ENCODE data around the gene ZNF462.
"Not testable (repeated sequence)": the region's sequence is repeated elsewhere in the genome, so short reads cannot be mapped to it uniquely, and the experiment has no call there.

The ZNF462 gene

GRCh38 chr9:106969696-106970095 lies 106.7 kb downstream of the ZNF462 start:
- DNase-seq, result no peak

GRCh38 chr9:106970219-106970975 lies 107.4 kb downstream of the ZNF462 start:
- no peak for DNase-seq

GRCh38 chr9:106970976-106971457 lies 108.1 kb downstream of the ZNF462 start:
- no peak for DNase-seq

- DNase-seq, result no peak
These were observed 109.1 kb downstream of the ZNF462 start for GRCh38 chr9:106972082-106972481.

GRCh38 chr9:106974341-106974740 lies 111.4 kb downstream of the ZNF462 start:
- DNase-seq, result no peak

- DNase-seq, result no peak
These were observed 113.8 kb downstream of the ZNF462 start for GRCh38 chr9:106976772-106977171.

GRCh38 chr9:106980551-106981101 lies 117.7 kb downstream of the ZNF462 start:
- no peak for DNase-seq

- no peak for DNase-seq
These were observed 118.7 kb downstream of the ZNF462 start for GRCh38 chr9:106981396-106982287.

- DNase-seq, result no peak
These were observed 119.7 kb downstream of the ZNF462 start for GRCh38 chr9:106982636-106983035.

GRCh38 chr9:106983346-106983745 lies 120.4 kb downstream of the ZNF462 start:
- no peak for DNase-seq

- DNase-seq, result not testable (repeated sequence)
These were observed 126.9 kb downstream of the ZNF462 start for GRCh38 chr9:106989904-106990303.

- no peak for DNase-seq
These were observed 129.2 kb downstream of the ZNF462 start for GRCh38 chr9:106992186-106992585.

- DNase-seq, result no peak
These were observed 130.6 kb downstream of the ZNF462 start for GRCh38 chr9:106993603-106994002.

- no peak for DNase-seq
These were observed 131.5 kb downstream of the ZNF462 start for GRCh38 chr9:106994463-106994862.

- DNase-seq, result no peak
These were observed 137.3 kb downstream of the ZNF462 start for GRCh38 chr9:107000218-107000617.

GRCh38 chr9:107005201-107005600 lies 142.2 kb downstream of the ZNF462 start:
- no peak for DNase-seq

- no peak for DNase-seq
These were observed 144.4 kb downstream of the ZNF462 start for GRCh38 chr9:107007402-107007801.

GRCh38 chr9:107008011-107008410 lies 145.0 kb downstream of the ZNF462 start:
- DNase-seq, result peak; percentile 1

GRCh38 chr9:107008447-107008846 lies 145.5 kb downstream of the ZNF462 start:
- DNase-seq, result no peak

GRCh38 chr9:107016383-107016782 lies 153.4 kb downstream of the ZNF462 start:
- no peak for DNase-seq

- no peak for DNase-seq
These were observed 156.0 kb downstream of the ZNF462 start for GRCh38 chr9:107018861-107019545.

GRCh38 chr9:107020040-107020530 lies 157.1 kb downstream of the ZNF462 start:
- DNase-seq, result no peak

GRCh38 chr9:107024193-107024592 lies 161.2 kb downstream of the ZNF462 start:
- no peak for DNase-seq
